Lung (tissue), 12 donors: Measurements from ENCODE around the gene TMEM250. TPM values are rescaled to one million over a fixed set of nuclear protein-coding genes. Genes with fewer than 3 reads are reported as not detected.

Experiments
- ATAC-seq: fragments of 200-7000 bp; cut with Tn5 transposase; one replicate; pipeline ENCODE4 v1.9.1; 2020; ENCODE audit warnings: moderate number of reproducible peaks; ENCODE audit not compliant: insufficient read depth, low FRiP score
- DNase-seq, 3 donors: peaks; one replicate each; pipeline ENCODE4 v3.0.0-alpha.2; 2013 to 2017
- H3K27ac ChIP-seq, 2 donors: one replicate each; pipeline ENCODE4 v1.5.1; 2013; ENCODE audit warnings: mild to moderate bottlenecking in 2 of 2, moderate library complexity in 2 of 2, control low read depth in 1 of 2, inconsistent platforms in 1 of 2, low read depth in 1 of 2, low read length in 1 of 2
- H3K27me3 ChIP-seq, 3 donors: one replicate each; pipeline ENCODE4 v1.5.1; 2013; ENCODE audit warnings: low read length in 2 of 3; ENCODE audit not compliant: control insufficient read depth in 3 of 3, insufficient read depth in 3 of 3
- H3K36me3 ChIP-seq, 4 donors: one replicate each; pipeline ENCODE4 v1.5.1; 2013; ENCODE audit warnings: low read length in 4 of 4, mild to moderate bottlenecking in 1 of 4, moderate library complexity in 1 of 4; ENCODE audit not compliant: control insufficient read depth in 4 of 4, insufficient read depth in 4 of 4
- H3K4me1 ChIP-seq, 5 donors: one replicate each; pipeline ENCODE4 v1.5.1; 2013; ENCODE audit warnings: low read length in 5 of 5, mild to moderate bottlenecking in 2 of 5, moderate library complexity in 1 of 5; ENCODE audit not compliant: control insufficient read depth in 5 of 5, insufficient read depth in 5 of 5
- H3K4me3 ChIP-seq: one replicate; pipeline ENCODE4 v1.5.1; 2013; ENCODE audit warnings: mild to moderate bottlenecking, control low read depth, moderate library complexity
- H3K9ac ChIP-seq, 2 donors: one replicate each; pipeline ENCODE4 v1.5.1; 2013; ENCODE audit warnings: low read length in 2 of 2, control low read depth in 1 of 2; ENCODE audit not compliant: insufficient read depth in 1 of 2
- H3K9me3 ChIP-seq, 4 donors: one replicate each; pipeline ENCODE4 v1.5.1; 2013; ENCODE audit warnings: low read length in 3 of 4, mild to moderate bottlenecking in 1 of 4, moderate library complexity in 1 of 4; ENCODE audit not compliant: control insufficient read depth in 4 of 4, insufficient read depth in 3 of 4
- CTCF ChIP-seq: IDR thresholded peaks from 2 replicates; pipeline ENCODE4 v1.5.1; 2012; ENCODE audit warnings: mild to moderate bottlenecking; ENCODE audit errors: control extremely low read depth, extremely low read depth
- WGBS, 2 donors: extraction: QIAGEN DNeasy Blood & Tissue Kit; methylation state at CpG; one replicate each; pipeline ENCODE4 v1.1.7; 2013; 5-methylcytosine and 5-hydroxymethylcytosine counted together
- polyA plus RNA-seq, 2 donors: library from polyadenylated mRNA; stranded (reverse); fragments of 200-250 nt; gene quantifications; one replicate each; pipeline ENCODE4 v1.2.1, GENCODE V29; 2013
- total RNA-seq, 2 donors: library from RNA; depleted of rRNA in 1 of 2; stranded (reverse); fragments of >200 nt in 1 of 2; gene quantifications; one replicate each; pipeline ENCODE4 v1.2.1, GENCODE V29; 2014 to 2021
- donor health status: control.
- donor health status: control.
- donor health status: Bipolar disorder and iron deficiency.
- donor health status: healthy.
- donor health status: DM: yes; HTN: yes; CAD: no.

The TMEM250 gene
- total and polyA plus RNA-seq, 4 donors: 13.0 to 47.9 (median 27.2) TPM

- Histone ChIP-seq H3K27ac (no peak overlapping the region), H3K36me3 (no peaks in the 10 kb centered on the region), H3K4me3 (no peak overlapping the region), H3K9me3 (no peaks in the 10 kb centered on the region), H3K4me1 (peaks cover 0 to 9% (median 0%) of the 10 kb centered on the region in 5 donors), H3K9ac (no peak overlapping the region), H3K27me3 (peaks cover 0 to 32% (median 25%) of the 10 kb centered on the region in 3 donors)
- no peak for TF ChIP-seq CTCF
- 80 to 89% methylated on average over 33 of the region's 33 CpGs for WGBS, 2 donors
- no peak for DNase-seq
- no peak for ATAC-seq
Measured at GRCh38 chr9:136136127-136136925, 17.7 kb upstream of the TMEM250 start.

GRCh38 chr9:136135326-136136126, 16.9 kb upstream of the TMEM250 start:
- WGBS, 2 donors: 59 to 73% methylated on average over 18 of the region's 18 CpGs
- Histone ChIP-seq H3K9ac (no peak overlapping the region), H3K36me3 (no peaks in the 10 kb centered on the region), H3K27me3 (peaks cover 0 to 37% (median 25%) of the 10 kb centered on the region in 3 donors), H3K9me3 (no peaks in the 10 kb centered on the region), H3K4me3 (no peak overlapping the region), H3K27ac (no peak overlapping the region), H3K4me1 (peaks cover 0 to 10% (median 5%) of the 10 kb centered on the region in 5 donors)
- ATAC-seq (no peak), DNase-seq (no peak)
- no peak for TF ChIP-seq CTCF

- Histone ChIP-seq H3K9me3 (no peaks in the 10 kb centered on the region), H3K36me3 (no peaks in the 10 kb centered on the region), H3K27me3 (peaks cover 0 to 41% (median 28%) of the 10 kb centered on the region in 3 donors), H3K9ac (no peak overlapping the region), H3K4me1 (peaks cover 0 to 13% (median 6%) of the 10 kb centered on the region in 5 donors), H3K27ac (no peak overlapping the region), H3K4me3 (no peak overlapping the region)
- no peak for TF ChIP-seq CTCF
- ATAC-seq (no peak), DNase-seq (no peak)
- 31 to 41% methylated on average over 18 of the region's 18 CpGs for WGBS, 2 donors
Measured at GRCh38 chr9:136133959-136134484, 15.3 kb upstream of the TMEM250 start.
